Measurements from ENCODE around the gene HSPB2. TPM values are rescaled to one million over a fixed set of nuclear protein-coding genes. Genes with fewer than 3 reads are reported as not detected.

Gene HSPB2
- total and polyA plus RNA-seq, 2 donors (not counting 1 experiment from before 2014, with no cell fraction given): not detected

DNA sequence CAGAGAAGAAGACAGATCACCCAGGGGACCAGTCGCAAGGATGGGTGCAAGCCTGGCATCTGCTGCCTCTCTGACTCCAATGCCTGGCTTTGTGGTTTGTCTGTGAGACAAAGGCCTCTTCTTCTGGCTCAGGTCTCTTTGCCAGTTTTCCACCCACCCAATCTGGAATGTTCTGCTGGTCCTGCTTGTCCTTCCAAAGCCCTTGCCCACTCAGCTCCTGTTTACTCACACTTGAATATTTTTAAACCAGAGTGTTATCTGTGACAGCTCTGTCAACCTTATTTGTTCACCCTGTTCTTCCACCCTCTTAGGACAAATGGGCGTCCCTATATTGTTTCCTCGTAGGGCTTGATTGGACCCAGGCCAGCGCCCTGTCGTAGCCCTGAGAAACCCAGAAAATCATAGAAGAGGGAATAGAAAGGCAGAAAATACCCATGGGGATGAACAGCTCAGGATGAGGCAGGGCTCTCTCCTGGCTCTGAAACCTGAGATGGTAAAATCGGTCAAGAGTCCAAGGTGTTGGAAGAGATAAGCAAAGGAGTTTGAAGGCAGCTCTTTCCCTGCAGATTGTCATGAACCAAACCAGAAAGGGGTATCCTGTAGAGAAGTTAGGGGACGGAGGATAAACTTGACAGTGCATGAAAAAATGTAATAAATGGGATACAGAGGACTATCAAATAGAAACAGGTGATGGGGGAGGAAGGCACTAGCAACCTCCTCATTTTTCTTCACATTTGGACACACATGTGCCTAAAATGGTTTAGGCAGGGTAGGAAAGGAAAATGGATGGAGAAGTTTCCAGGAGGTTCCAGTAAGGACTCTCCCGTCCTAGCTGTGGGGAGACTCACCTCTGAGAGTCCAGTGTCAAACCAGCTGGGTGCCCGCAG lies 1.6 kb upstream of the HSPB2 start:
- POLR2A ChIA-PET: no interaction called here
- DNase-seq: no peak
- Mint-ChIP-seq H3K27ac (no peak overlapping the region), H3K9me3 (ENCODE audit: insufficient read depth) (no peaks in the 10 kb centered on the region), H3K4me1 (no peaks in the 10 kb centered on the region), H3K27me3 (peaks cover 48% of the 10 kb centered on the region), H3K4me3 (no peak overlapping the region)
- Histone ChIP-seq H2AFZ (ENCODE audit: insufficient read depth, low read depth, low read length, poor library complexity, severe bottlenecking) (no peak overlapping the region), H3K9me3 (ENCODE audit: control extremely low read depth in 1 of 3, control insufficient read depth in 2 of 3, insufficient read depth in 1 of 3, low read length in 2 of 3) (peaks cover 0 to 4% (median 0%) of the 10 kb centered on the region in 3 donors), H3K4me2 (replicated peaks; ENCODE audit: low read depth, low read length, poor library complexity, severe bottlenecking) (no peak overlapping the region), H3K4me3 (ENCODE audit: control extremely low read depth in 1 of 5, extremely low read depth in 1 of 5, insufficient read depth in 1 of 5, low read depth in 2 of 5, low read length in 4 of 5) (no peak overlapping the region), H3K36me3 (replicated peaks in 1 of 2; ENCODE audit: control extremely low read depth in 1 of 2, control insufficient read depth in 1 of 2, extremely low read depth in 1 of 2, insufficient read depth in 2 of 2, low read length in 1 of 2) (no peaks in the 10 kb centered on the region), H3K27me3 (replicated peaks in 1 of 4; ENCODE audit: control extremely low read depth in 1 of 4, control insufficient read depth in 3 of 4, insufficient read depth in 4 of 4, low read length in 3 of 4) (peaks cover 0 to 40% (median 17%) of the 10 kb centered on the region in 4 experiments), H3K4me1 (ENCODE audit: control insufficient read depth in 2 of 2, insufficient read depth in 2 of 2, low read length in 2 of 2) (no peaks in the 10 kb centered on the region), H4K20me1 (ENCODE audit: control insufficient read depth, insufficient read depth, low read length, poor library complexity, severe bottlenecking) (no peaks in the 10 kb centered on the region), H3K9ac (ENCODE audit: low read length) (no peak overlapping the region), H3K79me2 (ENCODE audit: control insufficient read depth, insufficient read depth, low read length) (no peaks in the 10 kb centered on the region), H3K27ac (ENCODE audit: low read length in 2 of 2) (no peak overlapping the region)
- intact Hi-C loops (cut with micrococcal nuclease): no loop called here
- 88% methylated on average over 9 of the region's 9 CpGs for WGBS (ENCODE audit: insufficient coverage)
- CTCF ChIA-PET: interaction anchor here (0.9 kb wide), 1 partner anchor 203 kb away, joined by 4 read pairs; no protein-coding TSS in a partner anchor
- TF ChIP-seq, protein P1, sequence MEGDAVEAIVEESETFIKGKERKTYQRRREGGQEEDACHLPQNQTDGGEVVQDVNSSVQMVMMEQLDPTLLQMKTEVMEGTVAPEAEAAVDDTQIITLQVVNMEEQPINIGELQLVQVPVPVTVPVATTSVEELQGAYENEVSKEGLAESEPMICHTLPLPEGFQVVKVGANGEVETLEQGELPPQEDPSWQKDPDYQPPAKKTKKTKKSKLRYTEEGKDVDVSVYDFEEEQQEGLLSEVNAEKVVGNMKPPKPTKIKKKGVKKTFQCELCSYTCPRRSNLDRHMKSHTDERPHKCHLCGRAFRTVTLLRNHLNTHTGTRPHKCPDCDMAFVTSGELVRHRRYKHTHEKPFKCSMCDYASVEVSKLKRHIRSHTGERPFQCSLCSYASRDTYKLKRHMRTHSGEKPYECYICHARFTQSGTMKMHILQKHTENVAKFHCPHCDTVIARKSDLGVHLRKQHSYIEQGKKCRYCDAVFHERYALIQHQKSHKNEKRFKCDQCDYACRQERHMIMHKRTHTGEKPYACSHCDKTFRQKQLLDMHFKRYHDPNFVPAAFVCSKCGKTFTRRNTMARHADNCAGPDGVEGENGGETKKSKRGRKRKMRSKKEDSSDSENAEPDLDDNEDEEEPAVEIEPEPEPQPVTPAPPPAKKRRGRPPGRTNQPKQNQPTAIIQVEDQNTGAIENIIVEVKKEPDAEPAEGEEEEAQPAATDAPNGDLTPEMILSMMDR (IDR thresholded peaks at IDR 0.05): no peak
- TF ChIP-seq EZH2 (IDR thresholded peaks at IDR 0.05; ENCODE audit: borderline replicate concordance, insufficient read depth, low read depth, low read length, poor library complexity, severe bottlenecking): no peak
- ATAC-seq (ENCODE audit: low read depth): no peak
